ENCODE measurements around the gene MYO1D.
A peak's percentile ranks its signal among the peaks of the same experiment; 100 is the strongest.

The MYO1D gene

GRCh38 chr17:32520737-32521404, 356.1 kb downstream of the MYO1D start:
- DNase-seq: no peak

- peak; percentile 35 for DNase-seq
Observed at GRCh38 chr17:32520104-32520701, 356.7 kb downstream of the MYO1D start.

GRCh38 chr17:32519228-32520103, 357.5 kb downstream of the MYO1D start:
- DNase-seq: peak; percentile 84

GRCh38 chr17:32518646-32519227, 358.2 kb downstream of the MYO1D start:
- no peak for DNase-seq

- no peak for DNase-seq
Observed at GRCh38 chr17:32517982-32518381, 358.9 kb downstream of the MYO1D start.

GRCh38 chr17:32516940-32517701, 359.8 kb downstream of the MYO1D start:
- no peak for DNase-seq

- no peak for DNase-seq
Observed at GRCh38 chr17:32516450-32516849, 360.5 kb downstream of the MYO1D start.

- DNase-seq: no peak
Observed at GRCh38 chr17:32515677-32516383, 361.1 kb downstream of the MYO1D start.

GRCh38 chr17:32514606-32515005, 362.3 kb downstream of the MYO1D start:
- no peak for DNase-seq

GRCh38 chr17:32513579-32513978, 363.3 kb downstream of the MYO1D start:
- DNase-seq: no peak

GRCh38 chr17:32512328-32512727, 364.6 kb downstream of the MYO1D start:
- DNase-seq: no peak

GRCh38 chr17:32510466-32510865, 366.5 kb downstream of the MYO1D start:
- no peak for DNase-seq

GRCh38 chr17:32508926-32509325, 368.0 kb downstream of the MYO1D start:
- DNase-seq: no peak

GRCh38 chr17:32504166-32504990, 372.5 kb downstream of the MYO1D start:
- DNase-seq: no peak

GRCh38 chr17:32503251-32504165, 373.4 kb downstream of the MYO1D start:
- no peak for DNase-seq

GRCh38 chr17:32502710-32503109, 374.2 kb downstream of the MYO1D start:
- DNase-seq: no peak

- DNase-seq: no peak
Observed at GRCh38 chr17:32502013-32502412, 374.9 kb downstream of the MYO1D start.

- peak; percentile 62 for DNase-seq
Observed at GRCh38 chr17:32498391-32498790, 378.5 kb downstream of the MYO1D start.

GRCh38 chr17:32497431-32498205, 379.3 kb downstream of the MYO1D start:
- DNase-seq: no peak

All from NCI-H2171 (cell line).